Stimulated activated CD8-positive, alpha-beta memory T cell treated with anti-CD3 and anti-CD28 coated beads, Interleukin-2, amount 100 ng/mL, for 1 hour (primary cell): ENCODE results near the gene UCHL3.

ENCODE experiments used
- DNase-seq, 2 donors: peaks; one replicate each; pipeline ENCODE4 v3.0.0-alpha.2; 2020; ENCODE audit warnings: low read depth in 2 of 2

UCHL3 gene

GRCh38 chr13:75628801-75629200 lies 79.2 kb downstream of the UCHL3 start:
- no peak for DNase-seq

GRCh38 chr13:75633285-75633684 lies 83.7 kb downstream of the UCHL3 start:
- DNase-seq: no peak

- DNase-seq: no peak
These were observed 85.7 kb downstream of the UCHL3 start for GRCh38 chr13:75635101-75635827.

- peak; percentile 17 to 30 for DNase-seq
These were observed 86.3 kb downstream of the UCHL3 start, which contains the start of gene LMO7 for GRCh38 chr13:75635828-75636435. Gene LMO7 (plus strand): TSS chr13:75636330. CDS start chr13:75636658, 328 bp downstream.

GRCh38 chr13:75636436-75637180 lies 87.0 kb downstream of the UCHL3 start:
- no peak for DNase-seq

GRCh38 chr13:75637181-75637750 lies 87.7 kb downstream of the UCHL3 start:
- DNase-seq: no peak

GRCh38 chr13:75639454-75639853 lies 89.9 kb downstream of the UCHL3 start:
- no peak for DNase-seq

GRCh38 chr13:75641026-75641425 lies 91.4 kb downstream of the UCHL3 start:
- no peak for DNase-seq

GRCh38 chr13:75643182-75643581 lies 93.6 kb downstream of the UCHL3 start:
- no peak for DNase-seq

- DNase-seq: no peak
These were observed 94.1 kb downstream of the UCHL3 start for GRCh38 chr13:75643693-75644092.

- no peak for DNase-seq
These were observed 95.5 kb downstream of the UCHL3 start for GRCh38 chr13:75645141-75645540.

GRCh38 chr13:75647126-75647784 lies 97.7 kb downstream of the UCHL3 start:
- no peak for DNase-seq

GRCh38 chr13:75648446-75648845 lies 98.9 kb downstream of the UCHL3 start:
- DNase-seq: no peak

GRCh38 chr13:75651013-75651412 lies 101.4 kb downstream of the UCHL3 start:
- no peak for DNase-seq

- no peak for DNase-seq
These were observed 103.1 kb downstream of the UCHL3 start for GRCh38 chr13:75652726-75653125.
